Neural cell (in vitro differentiated cells): ENCODE measurements around the gene TEX9. TPM values are rescaled to one million over a fixed set of nuclear protein-coding genes. Genes with fewer than 3 reads are reported as not detected.

Source experiments
- H2AFZ ChIP-seq: fragments of 200-600, 300-800 bp; sonication (generic), shearing (Covaris generic); 2 replicates; pipeline ENCODE4 v1.6.0; 2014; ENCODE audit warnings: low read depth, mild to moderate bottlenecking, antibody characterized with exemption, low read length, moderate library complexity
- H3F3A ChIP-seq: fragments of 200-600 bp; shearing (Covaris generic); 2 replicates; pipeline ENCODE4 v1.6.1; 2016; ENCODE audit warnings: mild to moderate bottlenecking, moderate library complexity, mixed read lengths, antibody characterized with exemption, low read length; ENCODE audit not compliant: insufficient read depth, poor library complexity, severe bottlenecking
- H3K27ac ChIP-seq: fragments of 200-600, 300-800 bp; sonication (generic), shearing (Covaris generic); 2 replicates; pipeline ENCODE4 v1.5.1; 2014; ENCODE audit warnings: mild to moderate bottlenecking, low read length, moderate library complexity
- H3K27me3 ChIP-seq: fragments of 300-800, 200-600 bp; sonication (generic), shearing (Covaris generic); 2 replicates; pipeline ENCODE4 v1.6.0; 2014; ENCODE audit warnings: mild to moderate bottlenecking, low read depth, low read length, moderate library complexity; ENCODE audit not compliant: insufficient read depth
- H3K36me3 ChIP-seq: fragments of 300-800, 200-600 bp; sonication (generic), shearing (Covaris generic); 2 replicates; pipeline ENCODE4 v1.5.1; 2014; ENCODE audit warnings: mild to moderate bottlenecking, antibody characterized with exemption, low read length, moderate library complexity; ENCODE audit not compliant: insufficient read depth
- H3K4me2 ChIP-seq: fragments of 300-800, 200-600 bp; sonication (generic), shearing (Covaris generic); 2 replicates; pipeline ENCODE4 v1.6.0; 2014; ENCODE audit warnings: mild to moderate bottlenecking, low read length
- H3K4me3 ChIP-seq: fragments of 300-800, 200-600 bp; sonication (generic), shearing (Covaris generic); 2 replicates; pipeline ENCODE4 v1.5.1; 2014; ENCODE audit warnings: mild to moderate bottlenecking, low read length, moderate library complexity
- H3K79me2 ChIP-seq: fragments of 200-600 bp; shearing (Covaris generic); replicated peaks from 2 replicates; pipeline ENCODE4 v1.6.0; 2014; ENCODE audit warnings: mild to moderate bottlenecking, low read length, moderate library complexity; ENCODE audit not compliant: insufficient read depth
- H3K9ac ChIP-seq: fragments of 300-800, 200-600 bp; sonication (generic), shearing (Covaris generic); 2 replicates; pipeline ENCODE4 v1.6.1; 2016; ENCODE audit warnings: mild to moderate bottlenecking, low read length, mixed read lengths
- H3K9me2 ChIP-seq: fragments of 200-600 bp; shearing (Covaris generic); 2 replicates; pipeline ENCODE4 v1.6.1; 2016; ENCODE audit warnings: mild to moderate bottlenecking, low read length, mixed read lengths; ENCODE audit not compliant: insufficient read depth
- H3K9me3 ChIP-seq: fragments of 200-600, 300-800 bp; sonication (generic), shearing (Covaris generic); 2 replicates; pipeline ENCODE4 v1.6.1; 2016; ENCODE audit warnings: mild to moderate bottlenecking, mixed run types, low read length, moderate library complexity, mixed read lengths
- H4K20me1 ChIP-seq: fragments of 200-600 bp; shearing (Covaris generic); 2 replicates; pipeline ENCODE4 v1.6.1; 2016; ENCODE audit warnings: mild to moderate bottlenecking, mixed run types; ENCODE audit not compliant: insufficient read depth
- EP300 ChIP-seq: fragments of 450-650 bp; conservative IDR thresholded peaks from 2 replicates; pipeline ENCODE4 v1.6.1; 2014; ENCODE audit warnings: antibody characterized with exemption, mild to moderate bottlenecking, moderate library complexity; ENCODE audit not compliant: poor library complexity, severe bottlenecking
- EZH2 ChIP-seq: fragments of 200-600, 300-800 bp; shearing (Covaris generic), sonication (generic); IDR thresholded peaks from 2 replicates; pipeline ENCODE4 v1.6.1; 2014; ENCODE audit warnings: antibody characterized with exemption, low read length, borderline replicate concordance, mild to moderate bottlenecking; ENCODE audit not compliant: insufficient read depth, poor library complexity, severe bottlenecking
- MXI1 ChIP-seq: fragments of 450-650 bp; conservative IDR thresholded peaks from 2 replicates; pipeline ENCODE4 v1.6.1; 2014; ENCODE audit warnings: antibody characterized with exemption, mild to moderate bottlenecking; ENCODE audit not compliant: poor library complexity, severe bottlenecking
- POLR2AphosphoS5 ChIP-seq: IDR thresholded peaks from 2 replicates; pipeline ENCODE4 v1.6.1; 2012
- SMC3 ChIP-seq: fragments of 450-650 bp; conservative IDR thresholded peaks from 2 replicates; pipeline ENCODE4 v1.6.1; 2014; ENCODE audit warnings: antibody characterized with exemption, mild to moderate bottlenecking, moderate library complexity; ENCODE audit not compliant: poor library complexity
- TAF1 ChIP-seq: IDR thresholded peaks from 2 replicates; pipeline ENCODE4 v1.6.1; 2012; ENCODE audit warnings: low read depth
- polyA plus RNA-seq: library from polyadenylated mRNA; depleted of rRNA; stranded (reverse); fragments of >200 nt; gene quantifications from 2 replicates; pipeline ENCODE4 v1.2.3, GENCODE V29; 2014
- TF ChIP-seq, protein P1 (sequence below): IDR thresholded peaks from 2 replicates; pipeline ENCODE4 v1.6.1; 2012; ENCODE audit warnings: borderline replicate concordance
- TF ChIP-seq, protein P2 (sequence below): fragments of 450-650 bp; IDR thresholded peaks from 2 replicates; pipeline ENCODE4 v1.5.1; 2014; ENCODE audit warnings: antibody characterized with exemption, mild to moderate bottlenecking, moderate library complexity; ENCODE audit not compliant: poor library complexity, severe bottlenecking

The TEX9 gene
- polyA plus RNA-seq, 1 donor from 2014 or later, result 23.6 TPM

DNA sequence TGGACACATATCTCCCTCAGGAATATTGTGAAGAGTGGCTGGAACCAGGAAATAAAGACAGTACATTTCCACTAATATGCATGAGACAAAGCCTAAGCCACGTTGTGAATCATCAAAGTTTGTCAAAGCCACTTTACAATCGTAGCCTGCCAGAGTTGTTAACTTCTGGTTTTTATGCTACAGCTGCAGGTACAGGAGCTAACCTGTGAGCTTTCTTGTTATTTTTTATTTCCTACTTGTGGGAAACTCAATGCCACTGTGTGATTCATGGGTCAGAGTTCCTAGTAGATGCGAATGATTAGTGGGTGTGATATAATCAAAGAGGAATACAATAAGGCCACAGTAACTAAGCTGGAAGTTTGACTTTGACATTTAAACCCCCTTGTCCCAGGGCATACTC is 44.4 kb upstream of the TEX9 start:
- no peaks in the 10 kb centered on the region for H3K9me3 ChIP-seq
- no peaks in the 10 kb centered on the region for H3K36me3 ChIP-seq
- H3K79me2 ChIP-seq, result no peaks in the 10 kb centered on the region
- no peaks in the 10 kb centered on the region for H3F3A ChIP-seq
- no peak overlapping the region for H3K9ac ChIP-seq
- TF ChIP-seq TAF1, result no peak
- no peak for TF ChIP-seq EZH2
- no peak for TF ChIP-seq POLR2AphosphoS5
- TF ChIP-seq SMC3, result no peak
- TF ChIP-seq EP300, result no peak
- no peak overlapping the region for H3K4me3 ChIP-seq
- no peak overlapping the region for H3K4me2 ChIP-seq
- H3K27ac ChIP-seq, result no peak overlapping the region
- H3K27me3 ChIP-seq, result no peaks in the 10 kb centered on the region
- H4K20me1 ChIP-seq, result no peaks in the 10 kb centered on the region
- no peak overlapping the region for H2AFZ ChIP-seq
- H3K9me2 ChIP-seq, result no peaks in the 10 kb centered on the region

DNA sequence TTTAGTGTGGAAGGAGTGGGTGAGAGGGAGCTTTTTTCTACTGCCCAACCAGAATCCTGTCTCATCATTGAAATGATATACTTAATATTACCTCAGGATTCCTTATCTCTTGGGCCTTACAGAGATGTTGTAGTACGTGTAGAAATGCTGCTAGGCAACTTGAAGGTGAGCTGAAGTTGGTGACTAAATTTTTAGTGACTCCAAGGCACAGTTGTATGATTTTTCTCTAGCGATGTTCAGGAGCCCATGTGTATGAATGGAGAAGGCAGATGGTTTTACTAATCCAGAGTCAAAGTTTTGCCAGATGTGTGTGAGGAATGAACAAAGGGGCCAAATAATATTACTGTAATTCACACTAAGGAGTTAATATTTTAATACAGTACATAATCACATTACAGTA is 42.8 kb upstream of the TEX9 start:
- H3K36me3 ChIP-seq, result no peaks in the 10 kb centered on the region
- H3K27me3 ChIP-seq, result no peaks in the 10 kb centered on the region
- no peak for TF ChIP-seq EZH2
- TF ChIP-seq TAF1, result no peak
- TF ChIP-seq EP300, result no peak
- TF ChIP-seq, protein P1, sequence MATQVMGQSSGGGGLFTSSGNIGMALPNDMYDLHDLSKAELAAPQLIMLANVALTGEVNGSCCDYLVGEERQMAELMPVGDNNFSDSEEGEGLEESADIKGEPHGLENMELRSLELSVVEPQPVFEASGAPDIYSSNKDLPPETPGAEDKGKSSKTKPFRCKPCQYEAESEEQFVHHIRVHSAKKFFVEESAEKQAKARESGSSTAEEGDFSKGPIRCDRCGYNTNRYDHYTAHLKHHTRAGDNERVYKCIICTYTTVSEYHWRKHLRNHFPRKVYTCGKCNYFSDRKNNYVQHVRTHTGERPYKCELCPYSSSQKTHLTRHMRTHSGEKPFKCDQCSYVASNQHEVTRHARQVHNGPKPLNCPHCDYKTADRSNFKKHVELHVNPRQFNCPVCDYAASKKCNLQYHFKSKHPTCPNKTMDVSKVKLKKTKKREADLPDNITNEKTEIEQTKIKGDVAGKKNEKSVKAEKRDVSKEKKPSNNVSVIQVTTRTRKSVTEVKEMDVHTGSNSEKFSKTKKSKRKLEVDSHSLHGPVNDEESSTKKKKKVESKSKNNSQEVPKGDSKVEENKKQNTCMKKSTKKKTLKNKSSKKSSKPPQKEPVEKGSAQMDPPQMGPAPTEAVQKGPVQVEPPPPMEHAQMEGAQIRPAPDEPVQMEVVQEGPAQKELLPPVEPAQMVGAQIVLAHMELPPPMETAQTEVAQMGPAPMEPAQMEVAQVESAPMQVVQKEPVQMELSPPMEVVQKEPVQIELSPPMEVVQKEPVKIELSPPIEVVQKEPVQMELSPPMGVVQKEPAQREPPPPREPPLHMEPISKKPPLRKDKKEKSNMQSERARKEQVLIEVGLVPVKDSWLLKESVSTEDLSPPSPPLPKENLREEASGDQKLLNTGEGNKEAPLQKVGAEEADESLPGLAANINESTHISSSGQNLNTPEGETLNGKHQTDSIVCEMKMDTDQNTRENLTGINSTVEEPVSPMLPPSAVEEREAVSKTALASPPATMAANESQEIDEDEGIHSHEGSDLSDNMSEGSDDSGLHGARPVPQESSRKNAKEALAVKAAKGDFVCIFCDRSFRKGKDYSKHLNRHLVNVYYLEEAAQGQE, result no peak
- no peaks in the 10 kb centered on the region for H4K20me1 ChIP-seq
- H3K79me2 ChIP-seq, result no peaks in the 10 kb centered on the region
- no peaks in the 10 kb centered on the region for H3F3A ChIP-seq
- H3K9me3 ChIP-seq, result no peaks in the 10 kb centered on the region
- no peak overlapping the region for H3K27ac ChIP-seq
- no peak overlapping the region for H3K4me2 ChIP-seq
- H2AFZ ChIP-seq, result no peak overlapping the region
- no peak overlapping the region for H3K4me3 ChIP-seq
- H3K9me2 ChIP-seq, result no peaks in the 10 kb centered on the region
- no peak overlapping the region for H3K9ac ChIP-seq

DNA sequence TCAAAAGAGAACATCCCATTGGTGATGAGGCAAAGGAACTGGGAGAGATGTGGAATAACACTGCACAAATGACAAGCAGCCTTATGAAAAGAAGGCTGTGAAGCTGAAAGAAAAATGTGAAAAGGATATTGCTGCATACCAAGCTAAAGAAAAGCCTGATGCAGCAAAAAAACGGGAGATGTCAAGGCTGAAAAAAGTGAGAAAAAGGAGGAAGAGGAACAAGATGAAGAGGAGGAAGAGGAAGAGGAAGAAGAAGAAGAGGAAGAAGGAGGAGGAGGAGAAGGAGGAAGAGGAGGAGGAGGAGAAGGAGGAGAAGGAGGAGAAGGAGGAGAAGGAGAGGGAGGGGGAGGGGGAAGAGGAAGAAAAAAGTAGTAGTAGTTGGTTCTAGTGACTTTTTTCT is 41.8 kb upstream of the TEX9 start:
- H3K4me3 ChIP-seq, result no peak overlapping the region
- no peaks in the 10 kb centered on the region for H3K9me2 ChIP-seq
- H3K27me3 ChIP-seq, result no peaks in the 10 kb centered on the region
- no peaks in the 10 kb centered on the region for H4K20me1 ChIP-seq
- H3K4me2 ChIP-seq, result no peak overlapping the region
- TF ChIP-seq TAF1 (no peak), EZH2 (no peak)
- no peak overlapping the region for H2AFZ ChIP-seq
- no peak overlapping the region for H3K9ac ChIP-seq
- H3K79me2 ChIP-seq, result no peaks in the 10 kb centered on the region
- no peak overlapping the region for H3K27ac ChIP-seq
- no peaks in the 10 kb centered on the region for H3F3A ChIP-seq
- H3K36me3 ChIP-seq, result no peaks in the 10 kb centered on the region
- no peaks in the 10 kb centered on the region for H3K9me3 ChIP-seq

DNA sequence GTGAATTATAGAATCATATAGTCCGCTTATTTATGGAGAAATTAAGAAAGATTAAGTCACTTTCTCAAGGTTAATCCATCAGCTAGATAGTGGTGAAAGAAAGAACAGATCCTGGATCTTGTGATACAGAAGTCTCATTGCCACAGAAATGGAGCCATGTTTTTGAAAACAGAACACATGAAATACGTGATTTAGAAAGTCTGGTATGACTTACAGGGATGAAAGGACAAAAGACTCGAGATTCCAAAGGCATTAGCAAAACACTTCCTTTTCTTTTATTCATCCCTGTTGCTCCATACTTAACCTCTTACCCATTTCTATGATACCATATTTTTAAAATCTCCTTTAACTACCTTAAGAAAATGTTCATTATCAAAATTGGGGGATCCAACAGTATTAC is 40.0 kb upstream of the TEX9 start:
- H3K36me3 ChIP-seq, result no peaks in the 10 kb centered on the region
- no peaks in the 10 kb centered on the region for H3K9me2 ChIP-seq
- no peaks in the 10 kb centered on the region for H3F3A ChIP-seq
- no peak overlapping the region for H3K4me2 ChIP-seq
- no peak overlapping the region for H2AFZ ChIP-seq
- H3K9me3 ChIP-seq, result no peaks in the 10 kb centered on the region
- no peaks in the 10 kb centered on the region for H3K79me2 ChIP-seq
- no peak overlapping the region for H3K27ac ChIP-seq
- no peak overlapping the region for H3K9ac ChIP-seq
- H3K27me3 ChIP-seq, result no peaks in the 10 kb centered on the region
- H3K4me3 ChIP-seq, result no peak overlapping the region
- H4K20me1 ChIP-seq, result no peaks in the 10 kb centered on the region
- no peak for TF ChIP-seq POLR2AphosphoS5
- TF ChIP-seq EZH2, result no peak
- no peak for TF ChIP-seq TAF1
- TF ChIP-seq MXI1, result no peak
- TF ChIP-seq SMC3, result no peak
- TF ChIP-seq, protein P1, result no peak
- no peak for TF ChIP-seq EP300
- TF ChIP-seq, protein P2, sequence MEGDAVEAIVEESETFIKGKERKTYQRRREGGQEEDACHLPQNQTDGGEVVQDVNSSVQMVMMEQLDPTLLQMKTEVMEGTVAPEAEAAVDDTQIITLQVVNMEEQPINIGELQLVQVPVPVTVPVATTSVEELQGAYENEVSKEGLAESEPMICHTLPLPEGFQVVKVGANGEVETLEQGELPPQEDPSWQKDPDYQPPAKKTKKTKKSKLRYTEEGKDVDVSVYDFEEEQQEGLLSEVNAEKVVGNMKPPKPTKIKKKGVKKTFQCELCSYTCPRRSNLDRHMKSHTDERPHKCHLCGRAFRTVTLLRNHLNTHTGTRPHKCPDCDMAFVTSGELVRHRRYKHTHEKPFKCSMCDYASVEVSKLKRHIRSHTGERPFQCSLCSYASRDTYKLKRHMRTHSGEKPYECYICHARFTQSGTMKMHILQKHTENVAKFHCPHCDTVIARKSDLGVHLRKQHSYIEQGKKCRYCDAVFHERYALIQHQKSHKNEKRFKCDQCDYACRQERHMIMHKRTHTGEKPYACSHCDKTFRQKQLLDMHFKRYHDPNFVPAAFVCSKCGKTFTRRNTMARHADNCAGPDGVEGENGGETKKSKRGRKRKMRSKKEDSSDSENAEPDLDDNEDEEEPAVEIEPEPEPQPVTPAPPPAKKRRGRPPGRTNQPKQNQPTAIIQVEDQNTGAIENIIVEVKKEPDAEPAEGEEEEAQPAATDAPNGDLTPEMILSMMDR, result no peak
